ENCODE data around the gene IRAG1.
"Not testable (repeated sequence)": the region's sequence is repeated elsewhere in the genome, so short reads cannot be mapped to it uniquely, and the experiment has no call there.

IRAG1 gene

GRCh38 chr11:10708131-10708530 lies 14.6 kb upstream of the IRAG1 start:
- no peak for FAIRE-seq

- FAIRE-seq: no peak
These were observed 8.4 kb upstream of the IRAG1 start for GRCh38 chr11:10701982-10702381.

GRCh38 chr11:10699072-10699471 lies 5.5 kb upstream of the IRAG1 start:
- no peak for FAIRE-seq

- FAIRE-seq: no peak
These were observed 3.7 kb upstream of the IRAG1 start for GRCh38 chr11:10697323-10697620.

- no peak for FAIRE-seq
These were observed 3.1 kb upstream of the IRAG1 start for GRCh38 chr11:10696468-10697322.

GRCh38 chr11:10695833-10696232 lies 2.3 kb upstream of the IRAG1 start:
- FAIRE-seq: no peak

- no peak for FAIRE-seq
These were observed 1.1 kb upstream of the IRAG1 start for GRCh38 chr11:10694486-10695239.

GRCh38 chr11:10692531-10693115 lies 932 bp downstream of the IRAG1 start:
- FAIRE-seq: no peak

- no peak for FAIRE-seq
These were observed 5.2 kb downstream of the IRAG1 start for GRCh38 chr11:10688401-10688800.

GRCh38 chr11:10686311-10686710 lies 7.2 kb downstream of the IRAG1 start:
- FAIRE-seq: no peak

- no peak for FAIRE-seq
These were observed 10.1 kb downstream of the IRAG1 start for GRCh38 chr11:10683429-10683828.

GRCh38 chr11:10680956-10681487 lies 12.5 kb downstream of the IRAG1 start:
- FAIRE-seq: no peak

- not testable (repeated sequence) for FAIRE-seq
These were observed 13.3 kb downstream of the IRAG1 start for GRCh38 chr11:10680279-10680678.

GRCh38 chr11:10679644-10680043 lies 13.9 kb downstream of the IRAG1 start:
- no peak for FAIRE-seq

GRCh38 chr11:10678101-10678500 lies 15.5 kb downstream of the IRAG1 start:
- FAIRE-seq: no peak

GRCh38 chr11:10676919-10677318 lies 16.6 kb downstream of the IRAG1 start:
- no peak for FAIRE-seq

- no peak for FAIRE-seq
These were observed 18.6 kb downstream of the IRAG1 start for GRCh38 chr11:10674911-10675440.

- FAIRE-seq: no peak
These were observed 19.1 kb downstream of the IRAG1 start for GRCh38 chr11:10674440-10674855.

- no peak for FAIRE-seq
These were observed 20.0 kb downstream of the IRAG1 start for GRCh38 chr11:10673501-10674062.

- no peak for FAIRE-seq
These were observed 23.5 kb downstream of the IRAG1 start for GRCh38 chr11:10670099-10670498.

- no peak for FAIRE-seq
These were observed 24.1 kb downstream of the IRAG1 start for GRCh38 chr11:10669258-10670033.

- FAIRE-seq: no peak
These were observed 26.1 kb downstream of the IRAG1 start for GRCh38 chr11:10667521-10667885.

All from colon (tissue), 2 donors.